G401 (cell line): ENCODE data around the gene ADAD2. TPM values are rescaled to one million over a fixed set of nuclear protein-coding genes. Genes with fewer than 3 reads are reported as not detected.

Experiments used
- DNase-seq: peaks from one replicate; pipeline ENCODE4 v3.0.0-alpha.2; 2015; ENCODE audit warnings: low spot score
- in situ Hi-C: cut with HindIII; loops from 2 replicates; pipeline ENCODE4 v1.10.0; 2016; ENCODE audit warnings: low sequenced_read_pairs, mixed read lengths
- total RNA-seq: library from RNA; depleted of rRNA; stranded (reverse); fragments of >200 nt; shearing (Covaris generic); gene quantifications from 2 replicates; pipeline ENCODE4 v1.2.3, GENCODE V29; 2014; rRNA removed

Gene ADAD2
- total RNA-seq, 1 experiment from 2014 or later = not detected

GRCh38 chr16:84239141-84239769 is 48.3 kb downstream of the ADAD2 start:
- in situ Hi-C loops = no loop called here
- no peak for DNase-seq

GRCh38 chr16:84239909-84240308 is 49.0 kb downstream of the ADAD2 start, which contains the start of gene KCNG4:
Gene KCNG4, minus strand, starts transcription at chr16:84240012. Its CDS starts 2,527 bp downstream, at chr16:84237485.
- DNase-seq = no peak

GRCh38 chr16:84240455-84240854 is 49.5 kb downstream of the ADAD2 start:
- no peak for DNase-seq
- in situ Hi-C loops = no loop called here

More at GRCh38 chr16:84239909-84240308, 49.0 kb downstream of the ADAD2 start, which contains the start of gene KCNG4:
- in situ Hi-C loops = no loop called here

GRCh38 chr16:84241778-84242177 is 50.8 kb downstream of the ADAD2 start:
- no peak for DNase-seq
- in situ Hi-C loops = no loop called here

GRCh38 chr16:84242839-84243238 is 51.9 kb downstream of the ADAD2 start:
- DNase-seq = no peak
- in situ Hi-C loops = no loop called here

GRCh38 chr16:84243732-84244131 is 52.8 kb downstream of the ADAD2 start:
- DNase-seq = no peak
- in situ Hi-C loops = no loop called here

- no peak for DNase-seq
- in situ Hi-C loops = no loop called here
These were observed 53.8 kb downstream of the ADAD2 start for GRCh38 chr16:84244728-84245127.

GRCh38 chr16:84245956-84246678 is 55.2 kb downstream of the ADAD2 start:
- in situ Hi-C loops = no loop called here
- no peak for DNase-seq

GRCh38 chr16:84246679-84247077 is 55.7 kb downstream of the ADAD2 start:
- no peak for DNase-seq
- in situ Hi-C loops = no loop called here

Other genes with a start within 250 kb of the ADAD2 start
- gene OSGIN1, start 237.9 kb upstream of the ADAD2 start, total RNA-seq = 11.0 and 14.5 TPM in 2 replicates
- 7.4 and 9.2 TPM in 2 replicates for gene NECAB2, start 222.9 kb upstream of the ADAD2 start, total RNA-seq
- gene SLC38A8, start 148.4 kb upstream of the ADAD2 start, total RNA-seq = not detected in 2 replicates
- gene MBTPS1, start 74.2 kb upstream of the ADAD2 start, total RNA-seq = 52.5 and 70.6 TPM in 2 replicates
- gene HSDL1, start 46.0 kb upstream of the ADAD2 start, total RNA-seq = 37.9 and 44.8 TPM in 2 replicates
- gene DNAAF1, start 45.8 kb upstream of the ADAD2 start, total RNA-seq = not detected in 2 replicates
- gene TAF1C, start 4.1 kb upstream of the ADAD2 start, total RNA-seq = 22.7 and 41.4 TPM in 2 replicates
- gene KCNG4, start 48.9 kb downstream of the ADAD2 start, total RNA-seq = not detected in 2 replicates
- gene WFDC1, start 103.7 kb downstream of the ADAD2 start, total RNA-seq = not detected in 2 replicates
- not detected in 2 replicates for gene ATP2C2, start 177.4 kb downstream of the ADAD2 start, total RNA-seq